Measurements from ENCODE around the gene VSTM4.
A peak's percentile ranks its signal among the peaks of the same experiment; 100 is the strongest.

Gene VSTM4

DNA sequence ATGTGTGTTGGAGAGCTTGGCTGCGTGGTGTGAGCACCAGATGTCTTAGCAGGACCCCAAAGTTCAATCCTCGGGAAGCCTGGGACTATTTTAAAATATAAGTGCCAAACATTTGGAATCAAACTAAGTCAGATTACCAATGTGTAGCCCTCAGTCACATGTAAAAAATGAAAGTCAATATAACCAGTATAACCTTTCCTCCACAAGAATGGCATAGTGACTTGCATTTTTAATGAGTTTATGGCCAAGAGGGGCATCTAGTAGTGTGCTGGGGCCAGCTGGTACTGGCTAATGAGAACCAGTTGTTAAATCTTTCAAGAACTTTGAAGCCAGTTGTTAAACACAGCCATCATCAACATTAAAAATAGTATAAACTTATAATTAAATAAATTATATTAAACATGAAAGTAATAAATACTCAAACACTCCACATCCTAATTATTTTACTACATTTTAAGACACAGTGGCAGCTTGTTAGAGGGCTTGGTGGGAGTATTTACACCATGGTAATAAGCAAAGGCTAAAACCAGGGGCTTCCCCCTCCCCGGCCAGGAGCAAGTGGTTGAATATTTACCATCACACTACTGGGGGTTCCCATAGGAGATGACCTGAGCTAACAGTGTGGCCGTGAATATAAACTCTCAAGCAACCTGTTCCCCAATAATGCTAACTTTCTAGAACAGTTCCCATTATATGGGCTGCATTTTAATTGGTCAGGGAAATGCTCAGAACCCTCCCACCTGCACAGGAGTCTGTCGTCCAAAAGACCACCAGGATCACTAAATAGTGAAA lies 26.4 kb upstream of the VSTM4 start:
- DNase-seq, result no peak

DNA sequence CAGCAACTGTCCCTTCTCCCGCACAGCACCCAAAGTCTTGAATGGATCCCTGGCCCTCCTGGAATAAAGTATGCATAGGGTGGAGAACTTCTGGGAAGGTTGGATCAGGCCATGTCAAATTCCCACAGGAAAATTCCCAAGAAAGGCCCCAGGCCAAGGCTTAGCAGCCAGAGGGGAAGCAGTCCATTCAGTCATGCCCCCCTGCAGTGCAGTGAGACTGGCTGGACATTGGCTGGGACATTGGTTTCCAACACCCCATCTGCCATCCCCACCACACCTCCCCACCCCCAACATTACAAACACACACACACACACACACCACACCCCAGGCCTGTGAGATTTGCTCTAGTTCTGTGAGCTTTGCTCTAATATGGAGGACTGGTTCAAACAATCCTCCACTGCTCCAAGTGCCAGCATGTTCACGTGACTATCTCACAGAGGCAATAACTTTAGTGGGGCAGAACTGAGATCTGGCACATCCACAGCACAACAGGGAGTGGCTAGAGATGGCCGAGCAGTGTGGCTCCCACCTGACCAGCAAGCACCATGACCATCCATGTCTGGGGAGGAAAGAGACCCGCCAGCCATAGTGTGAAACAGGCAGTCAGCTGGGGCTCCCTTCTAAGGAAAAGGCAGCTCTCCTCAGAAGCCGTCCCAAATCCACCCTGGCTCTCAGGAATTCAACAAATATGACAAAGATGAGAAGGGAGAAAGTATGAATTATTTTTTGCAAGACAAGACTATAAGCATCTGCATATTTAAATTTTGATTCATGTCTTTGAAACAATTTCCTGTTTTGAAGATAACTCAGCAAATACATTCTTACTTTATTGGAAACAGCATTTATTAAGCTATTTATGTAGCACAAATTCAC lies 25.2 kb upstream of the VSTM4 start:
- no peak for DNase-seq

DNA sequence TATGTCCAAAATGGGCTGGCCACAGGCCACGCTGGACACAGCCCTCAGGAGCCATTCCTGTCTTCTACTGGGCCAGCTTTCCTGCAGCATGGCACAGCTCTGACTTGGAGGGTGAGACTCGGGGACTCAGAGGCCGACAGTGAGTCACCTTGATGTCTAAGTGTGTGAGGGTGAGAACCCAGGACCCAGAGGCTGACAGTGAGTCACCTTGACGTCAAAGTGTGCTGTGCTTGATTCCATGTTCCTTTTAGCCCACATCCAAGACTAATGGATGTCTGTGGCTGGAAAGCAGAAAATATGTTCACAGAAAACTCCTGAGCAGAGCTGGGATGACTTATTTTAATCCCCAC lies 24.5 kb upstream of the VSTM4 start:
- DNase-seq, result no peak

DNA sequence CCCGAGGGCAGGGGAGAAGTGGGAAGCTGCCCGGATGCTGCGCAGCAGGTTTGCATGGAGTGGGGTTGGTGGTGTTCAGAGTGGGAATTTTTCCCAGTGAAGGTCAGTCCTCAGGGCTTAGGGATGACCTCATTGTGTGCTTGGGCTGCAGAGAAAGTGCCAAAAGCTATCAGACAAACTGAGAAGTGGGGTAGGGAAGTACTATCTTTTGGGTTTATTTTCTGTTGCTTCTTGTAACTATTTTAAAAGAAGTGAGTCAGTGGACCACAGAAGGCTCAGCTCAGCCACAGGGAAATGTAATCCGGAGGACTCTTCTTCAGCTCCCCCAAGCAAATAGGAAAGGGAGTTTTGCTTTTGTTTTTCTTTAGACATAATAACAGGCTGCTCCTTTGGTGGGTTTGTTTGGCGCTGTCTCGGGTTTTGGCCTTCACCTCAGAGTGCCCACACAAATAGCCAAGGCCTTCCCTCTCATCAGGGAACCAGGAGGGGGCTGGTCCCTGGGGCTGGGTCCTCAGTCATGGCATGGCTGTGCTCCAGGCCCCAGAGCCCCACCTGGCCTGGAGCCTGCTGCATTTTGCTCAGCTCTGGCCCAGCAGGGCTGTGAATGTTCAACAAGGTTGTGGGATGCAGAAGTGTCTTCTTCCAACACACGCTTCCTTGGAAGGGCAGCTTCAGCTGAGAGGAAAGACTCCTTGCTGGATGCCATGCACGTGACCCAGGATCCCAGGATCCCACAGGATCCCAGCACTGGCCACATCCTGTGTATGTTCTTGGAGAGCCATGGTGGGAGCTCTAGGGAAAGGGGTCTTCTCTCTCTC lies 23.9 kb upstream of the VSTM4 start:
- no peak for DNase-seq

DNA sequence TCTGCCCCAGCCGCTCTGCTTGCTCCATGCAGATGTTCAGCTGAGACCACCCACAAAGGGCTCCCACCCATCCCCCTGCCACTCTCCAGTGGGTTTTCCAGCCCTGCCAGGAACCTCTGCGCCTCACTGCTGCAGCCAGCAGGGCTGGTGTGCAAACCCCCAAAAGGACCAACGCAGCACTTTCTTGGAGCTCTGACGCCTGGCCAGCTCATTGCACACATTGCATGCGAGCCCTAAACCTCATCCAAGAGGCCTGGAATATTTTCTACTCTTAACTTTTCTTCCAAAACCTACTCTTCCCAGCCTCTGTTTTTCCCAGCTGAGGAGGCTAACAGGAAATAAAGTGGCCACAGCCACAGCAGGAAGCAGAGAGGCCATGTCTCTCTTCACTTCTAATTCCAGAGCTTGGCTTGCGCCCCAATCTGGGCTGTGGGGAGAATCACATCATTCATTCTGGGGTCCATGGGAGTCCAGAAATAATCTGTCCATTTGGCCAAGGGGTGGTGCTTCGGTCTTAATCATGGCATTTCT lies 23.1 kb upstream of the VSTM4 start:
- no peak for DNase-seq

DNA sequence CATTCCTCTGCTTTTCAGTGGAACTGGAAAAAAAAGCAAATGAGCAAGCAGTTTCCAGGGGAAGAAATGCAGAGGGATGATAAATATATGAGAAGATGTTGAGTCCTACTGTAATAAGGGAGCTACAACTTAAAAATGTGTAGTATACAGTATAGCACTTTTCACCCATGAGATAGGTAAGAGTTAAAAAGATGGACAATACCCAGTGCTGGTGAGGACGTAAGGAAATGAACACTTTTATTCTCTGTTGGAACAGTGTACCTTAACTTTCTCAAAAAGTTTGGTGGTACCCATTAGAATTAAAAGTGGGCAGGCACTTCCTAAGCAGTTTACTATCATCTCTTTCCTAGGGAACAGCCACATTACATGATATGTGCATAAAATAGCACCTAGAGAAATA lies 21.2 kb upstream of the VSTM4 start:
- DNase-seq, result no peak

DNA sequence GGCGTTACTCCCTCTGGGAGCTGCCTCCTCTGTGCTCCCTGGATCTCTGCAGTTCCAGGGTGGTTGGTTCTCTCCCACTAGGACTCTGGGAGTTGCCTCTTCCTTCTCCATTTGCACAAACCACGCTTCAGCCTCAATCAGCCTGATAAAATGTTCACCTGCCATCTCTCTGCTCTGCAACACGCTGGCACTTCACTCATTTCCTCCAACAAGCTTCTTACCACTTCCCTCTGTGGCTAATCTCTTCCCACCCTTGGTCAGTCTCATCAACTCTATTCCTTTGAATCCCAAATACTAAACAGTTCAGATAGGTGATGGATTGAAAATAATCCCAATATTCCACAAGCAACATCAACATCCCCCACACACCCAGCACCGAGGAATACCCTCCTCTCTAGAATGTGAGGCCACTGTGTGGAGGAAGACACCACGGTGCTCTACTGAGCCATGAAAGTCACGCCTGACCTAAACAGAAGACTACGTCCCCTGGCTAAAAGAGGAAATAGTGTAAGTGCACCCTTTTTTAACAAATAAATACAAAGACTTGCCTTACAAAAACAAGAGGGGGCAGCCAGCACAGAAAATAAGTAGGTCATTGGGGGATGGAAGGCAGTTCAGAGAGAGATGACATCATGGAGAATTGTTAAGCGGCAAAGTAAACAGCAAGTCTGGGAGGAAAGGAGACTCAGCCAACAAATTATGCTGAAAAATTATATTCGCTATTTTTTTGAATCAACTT lies 20.4 kb upstream of the VSTM4 start:
- peak; percentile 33 for DNase-seq

DNA sequence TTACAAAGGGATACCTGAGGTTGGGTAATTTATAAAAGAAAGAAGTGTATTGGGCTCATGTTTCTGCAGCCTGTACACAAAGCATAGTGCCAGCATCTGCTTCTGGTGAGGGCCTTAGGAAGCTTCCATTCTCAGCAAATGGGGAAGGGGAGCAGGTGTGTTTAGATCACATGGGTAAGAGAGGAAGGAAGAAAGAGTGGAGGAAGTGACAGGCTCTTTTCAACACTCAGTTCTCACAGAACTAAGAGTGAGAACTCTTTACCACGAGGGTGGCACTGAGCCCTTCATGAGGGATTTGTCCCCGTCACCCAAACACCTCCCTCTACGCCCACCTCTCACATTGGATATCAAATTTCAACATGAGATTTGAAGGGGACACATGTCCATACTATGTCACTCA lies 19.0 kb upstream of the VSTM4 start:
- no peak for DNase-seq

DNA sequence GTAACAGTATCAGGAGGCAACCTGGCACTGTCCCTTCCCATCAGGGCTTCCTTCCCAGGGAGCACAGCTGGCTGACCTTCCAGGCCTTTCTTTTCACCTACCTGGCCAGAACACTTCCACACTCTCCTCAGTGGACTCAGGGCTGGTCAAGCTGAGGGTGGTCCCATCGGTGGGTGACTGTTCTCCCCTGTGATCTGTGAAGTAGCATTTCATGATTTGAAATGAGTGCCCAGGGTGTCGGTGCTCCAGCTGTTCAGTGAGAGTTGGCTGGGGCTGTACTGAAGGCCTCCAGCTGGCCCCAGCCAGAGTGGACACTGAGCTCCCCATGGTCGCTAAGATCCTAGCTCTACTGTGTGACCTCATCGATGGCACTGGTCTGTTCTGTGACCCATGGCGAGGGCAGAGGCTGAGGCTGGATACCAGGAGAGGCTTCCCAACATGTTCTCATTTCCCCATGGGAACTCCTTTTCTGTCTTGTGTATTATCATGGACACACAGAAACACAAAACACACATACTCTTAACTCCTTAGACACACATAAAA lies 18.5 kb upstream of the VSTM4 start, which contains the start of gene FAM170B:
Gene FAM170B, minus strand, starts transcription at position 316 of the 543 bp plus-strand sequence. Its CDS starts 103 bp downstream, at position 213.
- no peak for DNase-seq

DNA sequence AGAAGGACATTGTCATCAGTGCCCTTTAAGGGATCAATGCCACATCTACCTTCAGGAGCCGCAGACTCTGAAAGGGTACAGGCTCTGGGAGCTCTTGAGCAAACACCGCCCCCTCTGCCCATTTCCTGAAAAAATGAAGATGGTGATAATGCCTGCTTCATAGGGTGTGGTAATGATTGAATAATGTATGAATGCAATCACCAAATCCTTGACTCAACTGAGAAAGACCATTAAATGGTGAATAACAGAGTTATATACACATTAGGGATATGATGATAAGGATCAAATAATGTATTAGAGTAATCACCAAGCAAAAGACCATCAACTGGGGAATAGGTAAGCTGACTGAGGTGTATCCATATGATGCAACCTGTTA lies 17.0 kb upstream of the VSTM4 start:
- no peak for DNase-seq

DNA sequence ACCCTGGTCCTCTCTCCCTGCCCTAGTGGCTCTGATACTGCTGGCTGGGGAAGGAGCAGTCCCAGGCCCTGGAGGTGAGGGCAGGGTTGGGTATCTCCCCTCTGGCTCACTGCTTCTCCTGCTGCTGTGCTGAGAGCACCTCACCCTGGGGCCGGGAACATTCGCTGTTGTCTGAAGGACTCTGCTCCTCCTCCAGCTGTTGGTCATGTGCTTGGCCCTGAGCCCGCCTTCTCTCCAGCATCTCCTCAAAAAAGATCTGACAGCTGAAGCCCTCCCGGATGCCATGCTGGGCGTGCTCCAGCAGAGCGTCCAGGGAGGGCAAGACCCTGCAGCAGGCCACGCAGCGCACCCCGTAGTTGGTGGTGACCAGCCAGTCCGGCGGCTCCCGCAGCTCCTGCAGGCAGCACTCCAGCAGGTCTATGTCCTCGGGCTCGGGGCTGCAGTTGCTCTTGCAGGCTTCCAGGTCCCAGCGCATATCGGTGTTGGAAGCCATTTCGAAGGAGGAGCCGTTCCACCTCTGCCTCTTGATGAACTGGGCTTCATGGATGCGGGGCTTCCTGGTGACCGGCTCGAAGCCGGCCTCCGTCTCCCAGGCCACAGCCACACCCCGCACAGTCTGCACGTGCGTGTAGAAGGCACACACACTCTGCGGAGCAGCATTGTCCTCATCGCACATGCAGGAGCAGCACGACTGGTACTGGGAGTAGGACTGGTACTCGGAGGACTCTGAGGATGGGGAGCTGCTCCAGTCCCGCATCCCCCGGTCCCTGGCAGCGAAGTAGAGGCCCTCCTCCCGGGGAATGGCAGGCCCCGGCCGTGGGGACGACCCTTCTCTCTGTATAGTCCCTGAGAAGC lies 16.4 kb upstream of the VSTM4 start:
- no peak for DNase-seq

DNA sequence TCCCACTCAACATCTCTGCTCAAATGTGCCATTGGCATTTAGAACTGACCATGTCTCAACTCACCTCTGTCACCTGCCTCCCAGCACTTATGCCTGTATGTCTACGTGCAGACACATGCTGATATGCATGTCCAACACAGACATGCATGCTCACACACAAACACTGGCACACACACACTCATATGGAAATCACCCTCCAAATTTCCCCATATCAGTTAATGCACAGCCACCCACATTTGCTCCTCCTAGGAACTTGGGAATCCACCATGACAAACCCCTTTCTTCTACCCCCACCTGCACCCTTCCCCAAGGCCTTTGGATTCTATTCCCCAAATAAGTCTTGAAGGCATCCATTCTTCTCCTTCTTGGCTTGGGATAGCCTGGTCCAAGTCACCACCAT lies 14.1 kb upstream of the VSTM4 start:
- DNase-seq, result no peak

DNA sequence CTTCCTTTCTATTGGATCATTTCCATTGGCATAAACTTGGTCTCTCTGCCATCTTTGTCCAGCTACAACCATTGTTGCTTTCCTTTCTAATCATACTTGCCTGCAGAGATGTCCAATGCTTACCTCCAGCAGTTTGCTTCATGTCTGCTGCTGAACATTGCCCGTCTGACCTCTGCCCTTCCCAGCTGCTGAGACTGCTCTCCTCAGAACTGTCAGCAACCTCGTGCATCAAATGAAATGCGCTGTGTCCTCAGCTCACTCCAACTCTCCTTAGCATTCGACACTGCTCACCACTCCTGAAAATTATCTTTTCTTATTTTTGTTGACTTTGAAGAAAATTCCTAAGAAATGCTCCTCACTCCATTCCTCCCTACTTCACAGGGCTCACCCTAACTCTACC lies 13.5 kb upstream of the VSTM4 start:
- no peak for DNase-seq

DNA sequence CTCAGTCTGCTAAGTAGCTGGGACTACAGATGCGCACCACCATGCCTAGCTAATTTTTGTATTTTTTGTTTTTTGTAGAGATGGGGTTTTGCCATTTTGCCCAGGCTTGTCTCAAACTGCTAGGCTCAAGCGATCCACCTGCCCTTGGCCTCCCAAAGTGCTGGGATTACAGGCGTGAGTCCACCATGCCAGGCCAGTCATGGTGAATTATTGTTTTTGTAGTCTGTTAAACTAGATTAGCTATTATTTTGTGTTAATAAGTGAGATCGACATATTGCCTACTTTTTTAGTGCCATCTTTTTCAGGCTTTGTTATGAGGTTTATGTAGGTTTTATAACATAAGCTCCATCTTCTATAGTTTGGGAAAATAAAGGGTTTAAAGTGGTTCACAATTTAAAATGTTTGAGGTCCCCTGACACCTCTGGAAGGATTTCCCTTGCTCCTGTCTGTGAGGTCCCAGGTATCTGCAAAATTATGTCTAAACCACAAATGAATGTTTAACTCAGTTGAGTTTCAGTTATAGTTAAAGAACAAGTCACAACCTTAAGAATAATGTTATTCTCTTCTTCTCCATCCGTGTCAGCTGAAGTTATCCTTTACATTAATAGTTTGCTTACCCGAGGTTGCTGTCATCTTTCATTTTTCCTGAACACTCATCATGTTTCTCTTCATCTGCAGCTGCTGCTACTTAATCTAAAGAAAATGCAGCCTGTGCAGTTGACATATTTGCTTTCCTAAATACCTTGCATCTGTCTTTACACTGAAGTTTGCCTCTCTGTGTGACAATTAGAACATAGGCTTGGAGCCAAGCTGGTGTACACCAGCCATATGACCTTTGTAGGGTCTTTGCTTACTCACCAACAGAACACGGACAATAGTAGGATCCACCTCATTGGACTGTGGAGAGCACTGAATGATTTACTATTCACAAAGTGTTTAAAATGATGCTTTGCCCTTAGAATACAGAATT lies 8.9 kb upstream of the VSTM4 start:
- DNase-seq, result no peak

DNA sequence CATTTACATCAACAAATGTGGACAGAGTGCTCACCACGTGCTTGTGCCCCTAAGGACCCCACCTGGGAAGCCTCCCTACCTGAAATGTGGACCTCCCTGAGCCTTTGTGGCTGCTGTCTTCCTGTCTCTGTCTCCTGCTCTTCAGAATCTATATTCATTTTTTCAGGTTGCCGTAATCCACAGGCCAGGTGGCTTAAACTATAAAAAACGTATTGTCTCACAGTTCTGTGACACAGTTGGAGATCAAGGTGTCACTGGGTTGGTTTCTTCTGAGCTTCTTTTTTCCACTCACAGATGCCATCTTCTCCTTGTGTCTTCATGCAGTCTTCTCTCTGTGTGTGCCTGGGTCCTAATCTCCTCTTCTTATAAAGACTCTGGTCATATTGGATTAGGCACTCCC lies 5.6 kb upstream of the VSTM4 start:
- no peak for DNase-seq

DNA sequence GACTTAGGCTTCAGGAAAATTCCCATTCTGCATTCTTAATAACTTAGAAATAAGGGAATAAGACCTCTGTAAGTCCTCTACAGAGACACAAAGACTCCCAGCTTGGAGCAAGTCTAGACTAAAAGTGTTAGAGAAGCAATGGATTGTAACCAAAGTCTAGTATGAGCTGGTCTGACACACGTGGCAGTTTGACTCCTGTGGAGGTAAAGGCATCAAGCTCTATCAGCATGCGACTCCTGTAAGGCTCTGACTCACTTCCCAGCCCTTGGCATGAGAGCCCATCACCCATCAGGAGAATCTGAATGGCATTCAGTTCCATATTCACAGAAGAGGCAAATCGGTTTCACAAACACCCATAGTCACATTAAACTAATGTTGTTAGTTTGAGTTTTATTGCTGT lies 4.4 kb upstream of the VSTM4 start:
- peak; percentile 8 for DNase-seq

DNA sequence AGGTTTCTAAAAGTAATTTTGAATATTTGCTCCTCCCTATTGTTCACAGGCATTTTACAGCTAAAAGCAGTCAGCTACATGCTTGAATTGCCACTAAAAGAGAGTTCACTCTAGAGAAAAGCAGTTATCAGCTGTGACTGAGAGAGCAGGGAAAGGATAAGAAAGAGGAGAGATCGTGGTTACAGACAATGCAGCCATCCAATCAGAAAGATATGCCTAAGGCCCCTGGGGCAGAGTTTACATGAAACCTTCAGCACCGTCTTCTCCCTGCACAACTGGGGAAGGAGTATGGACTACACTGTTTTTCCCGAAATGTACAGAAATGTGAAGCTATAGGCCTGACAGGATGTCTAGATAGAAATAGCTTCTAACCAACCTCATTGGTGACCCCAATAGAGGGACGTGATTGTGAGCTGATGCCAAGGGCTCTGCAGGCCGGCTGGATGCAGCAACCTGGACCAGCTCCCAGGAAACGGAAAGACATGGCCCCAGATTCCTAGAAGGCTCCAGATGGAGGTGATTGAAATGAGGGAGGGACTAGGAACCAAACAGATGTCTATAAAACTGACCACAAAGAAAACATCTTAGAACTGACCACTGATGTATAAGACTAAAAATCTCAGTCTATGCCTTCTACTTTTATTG lies 3.2 kb upstream of the VSTM4 start:
- no peak for DNase-seq

DNA sequence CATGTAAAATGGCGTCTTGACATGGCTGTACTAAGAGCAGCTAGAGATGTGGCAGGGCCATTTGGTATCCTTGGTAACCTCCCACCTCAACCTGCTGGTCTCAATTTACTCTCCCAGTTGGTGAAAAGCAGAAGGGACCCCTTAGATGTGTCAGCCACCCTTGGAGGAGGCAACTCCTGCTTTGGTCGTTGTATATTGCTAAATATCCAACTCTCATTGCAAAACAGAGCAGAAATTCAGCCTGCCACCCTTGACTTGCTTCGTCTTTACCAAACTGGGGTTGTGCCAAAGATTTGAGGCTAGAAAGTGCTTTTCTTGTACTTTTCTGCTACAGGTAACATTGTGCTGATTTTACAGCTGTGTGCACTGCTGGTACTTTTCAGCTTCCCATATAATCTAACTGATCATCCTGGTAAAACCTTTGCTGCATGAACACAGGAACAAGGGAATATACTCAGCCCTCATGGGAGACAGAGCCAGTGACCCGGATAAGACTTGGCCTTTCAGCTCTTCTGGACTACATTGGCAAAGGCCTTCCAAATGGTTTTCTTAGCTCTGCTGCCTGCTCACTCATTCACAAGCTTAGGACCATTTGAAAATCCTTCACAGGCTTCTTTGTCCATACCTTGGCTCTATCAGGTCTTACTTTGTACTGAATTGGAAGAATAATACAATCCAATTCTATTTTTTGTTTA lies 2.2 kb upstream of the VSTM4 start:
- no peak for DNase-seq

Data from DMS53 (cell line).